HCT116 (cell line): Measurements from ENCODE around the gene NAP1L1. TPM values are rescaled to one million over a fixed set of nuclear protein-coding genes. Genes with fewer than 3 reads are reported as not detected.

Experiments
- ATAC-seq: fragments of 200-7000 bp; cut with Tn5 transposase; 2 replicates; pipeline ENCODE4 v1.9.1; 2020; ENCODE audit warnings: mild to moderate bottlenecking, moderate library complexity
- BruUV-seq: library from RNA; stranded (reverse); fragments of 400-500 nt; replicated peaks from 2 replicates; lab custom pipeline; 2021; lab: Mats Ljungman, UMichigan
- CTCF ChIA-PET: fragments of 300-600 bp; sonication (Branson Sonifier 250); formaldehyde crosslinking; loops from one replicate; lab custom pipeline; 2021; ENCODE audit warnings: antibody characterized with exemption; lab: Charles Lee
- POLR2A ChIA-PET: fragments of 300-600, 350-600 bp; sonication (Branson Sonifier 250); formaldehyde crosslinking; loops from one replicate; lab custom pipeline; 2021; ENCODE audit warnings: antibody characterized with exemption; lab: Charles Lee
- RAD21 ChIA-PET, 2 experiments: fragments of 300-600 bp; sonication (Branson Sonifier 250); formaldehyde crosslinking; loops; one replicate each; lab custom pipeline; 2023; ENCODE audit warnings: low total read pairs in 2 of 2; ENCODE audit not compliant: uncharacterized antibody in 2 of 2, unreplicated experiment in 2 of 2, low non-redundant PET in 1 of 2; lab: Charles Lee
- DNase-seq: peaks from one replicate; pipeline ENCODE4 v3.0.0-alpha.2; 2010; ENCODE audit warnings: low read depth, low spot score
- H2AFZ ChIP-seq: fragments of 200-600 bp; shearing (Covaris generic), sonication (generic); 2 replicates; pipeline ENCODE4 v1.6.1; 2017; ENCODE audit warnings: low read depth, mixed run types, mixed read lengths, antibody characterized with exemption, low read length; ENCODE audit not compliant: poor library complexity, severe bottlenecking
- H3K27ac ChIP-seq: 2 replicates; pipeline ENCODE4 v1.5.1; 2012; ENCODE audit warnings: low read depth, low read length
- H3K27me3 ChIP-seq: fragments of 200-600 bp; sonication (generic); 2 replicates; pipeline ENCODE4 v1.6.1; 2016; ENCODE audit warnings: mixed run types, low read length, mixed read lengths; ENCODE audit not compliant: insufficient read depth
- H3K36me3 ChIP-seq, 2 experiments: fragments of 200-500 bp in 1 of 2; fragments of 200-600 bp in 1 of 2; sonication (Bioruptor generic) in 1 of 2; sonication (generic) in 1 of 2; 2 replicates each; pipeline versions ENCODE4 v1.5.1 to v1.6.1; 2014 to 2016; ENCODE audit warnings: low read length in 2 of 2, inconsistent platforms in 1 of 2, mixed read lengths in 1 of 2, mixed run types in 1 of 2; ENCODE audit not compliant: insufficient read depth in 2 of 2, control insufficient read depth in 1 of 2
- H3K4me1 ChIP-seq, 2 experiments: fragments of 200-600 bp in 1 of 2; sonication (generic) in 1 of 2; 2 replicates each; pipeline versions ENCODE4 v1.5.1 to v1.6.1; 2012 to 2017; ENCODE audit warnings: low read length in 2 of 2, inconsistent platforms in 1 of 2, mild to moderate bottlenecking in 1 of 2, mixed read lengths in 1 of 2, mixed run types in 1 of 2, moderate library complexity in 1 of 2; ENCODE audit not compliant: insufficient read depth in 2 of 2, control insufficient read depth in 1 of 2
- H3K4me2 ChIP-seq: fragments of 200-600 bp; sonication (generic); 2 replicates; pipeline ENCODE4 v1.6.1; 2017; ENCODE audit warnings: mixed run types, low read length, mixed read lengths
- H3K4me3 ChIP-seq, 2 experiments: fragments of 200-600 bp in 1 of 2; sonication (generic) in 1 of 2; replicated peaks in 1 of 2; 2 replicates each; pipeline ENCODE4 v1.5.1; 2011 to 2016; ENCODE audit warnings: low read length in 2 of 2, control low read depth in 1 of 2, low read depth in 1 of 2, mild to moderate bottlenecking in 1 of 2, mixed read lengths in 1 of 2, mixed run types in 1 of 2
- H3K79me2 ChIP-seq: fragments of 200-600 bp; sonication (generic); 2 replicates; pipeline ENCODE4 v1.6.1; 2017; ENCODE audit warnings: mild to moderate bottlenecking, mixed run types, low read length, moderate library complexity, mixed read lengths; ENCODE audit not compliant: insufficient read depth
- H3K9ac ChIP-seq: fragments of 200-600 bp; sonication (generic); 2 replicates; pipeline ENCODE4 v1.6.1; 2016; ENCODE audit warnings: low read length, mixed read lengths
- H3K9me2 ChIP-seq: fragments of 200-600 bp; sonication (generic), shearing (Covaris generic); 2 replicates; pipeline ENCODE4 v1.6.1; 2017; ENCODE audit warnings: mixed run types, mild to moderate bottlenecking, moderate library complexity; ENCODE audit not compliant: insufficient read depth
- H3K9me3 ChIP-seq, 2 experiments: fragments of 200-500 bp in 1 of 2; fragments of 200-600 bp in 1 of 2; sonication (Bioruptor generic) in 1 of 2; sonication (generic) in 1 of 2; 2 replicates each; pipeline ENCODE4 v1.6.1; 2014 to 2017; ENCODE audit warnings: low read length in 2 of 2, mixed read lengths in 2 of 2, inconsistent platforms in 1 of 2, low read depth in 1 of 2, mild to moderate bottlenecking in 1 of 2, mixed run types in 1 of 2, moderate library complexity in 1 of 2; ENCODE audit not compliant: control insufficient read depth in 1 of 2, insufficient read depth in 1 of 2
- H4K20me1 ChIP-seq: fragments of 200-600 bp; sonication (generic), shearing (Covaris generic); 2 replicates; pipeline ENCODE4 v1.6.1; 2017; ENCODE audit warnings: mixed run types, mild to moderate bottlenecking, moderate library complexity; ENCODE audit not compliant: insufficient read depth
- ATF3 ChIP-seq: IDR thresholded peaks from 2 replicates; pipeline ENCODE4 v1.6.1; 2012
- CBX3 ChIP-seq: IDR thresholded peaks from 2 replicates; pipeline ENCODE4 v1.6.1; 2012; ENCODE audit warnings: low read depth
- CEBPB ChIP-seq: IDR thresholded peaks from 2 replicates; pipeline ENCODE4 v1.6.1; 2012; ENCODE audit warnings: low read depth
- EGR1 ChIP-seq: IDR thresholded peaks from 2 replicates; pipeline ENCODE4 v1.6.1; 2012; ENCODE audit warnings: low read depth
- ELF1 ChIP-seq: IDR thresholded peaks from 2 replicates; pipeline ENCODE4 v1.6.1; 2012; ENCODE audit warnings: low read depth, borderline replicate concordance
- EZH2phosphoT487 ChIP-seq: fragments of 200-600 bp; IDR thresholded peaks from 2 replicates; pipeline ENCODE4 v1.6.1; 2018; ENCODE audit warnings: antibody characterized with exemption, borderline replicate concordance
- POLR2A ChIP-seq: IDR thresholded peaks from 2 replicates; pipeline ENCODE4 v1.7.0; 2011; ENCODE audit warnings: borderline replicate concordance; ENCODE audit not compliant: insufficient read depth, insufficient read length; ENCODE audit errors: extremely low read depth
- POLR2AphosphoS5 ChIP-seq: IDR thresholded peaks from 2 replicates; pipeline ENCODE4 v1.6.1; 2011; ENCODE audit warnings: mild to moderate bottlenecking, low read depth, low read length, moderate library complexity
- RAD21 ChIP-seq: IDR thresholded peaks from 2 replicates; pipeline ENCODE4 v1.6.1; 2012; ENCODE audit warnings: low read depth, mild to moderate bottlenecking
- SIN3A ChIP-seq: IDR thresholded peaks from 2 replicates; pipeline ENCODE4 v1.6.1; 2012; ENCODE audit warnings: low read depth
- SRF ChIP-seq: IDR thresholded peaks from 2 replicates; pipeline ENCODE4 v1.6.1; 2012; ENCODE audit warnings: low read depth
- TCF7L2 ChIP-seq: IDR thresholded peaks from 2 replicates; pipeline ENCODE4 v1.7.0; 2011; ENCODE audit warnings: borderline replicate concordance, inconsistent platforms; ENCODE audit not compliant: insufficient read depth, insufficient read length; ENCODE audit errors: extremely low read depth
- YY1 ChIP-seq: IDR thresholded peaks from 2 replicates; pipeline ENCODE4 v1.6.1; 2011; ENCODE audit warnings: low read length, low read depth, moderate library complexity, mild to moderate bottlenecking; ENCODE audit not compliant: insufficient replicate concordance; ENCODE audit errors: extremely low read depth
- ZFX ChIP-seq: fragments of 450-650 bp; IDR thresholded peaks from 2 replicates; pipeline ENCODE4 v1.6.1; 2017
- ZNF274 ChIP-seq: fragments of 200-500 bp; sonication (Bioruptor generic); IDR thresholded peaks from 2 replicates; pipeline ENCODE4 v1.6.1; 2014; ENCODE audit warnings: mild to moderate bottlenecking, low read depth, low read length, inconsistent platforms
- intact Hi-C: fragments of 100-400 bp; cut with micrococcal nuclease; formaldehyde crosslinking; loops from 2 replicates; pipeline ENCODE4 v1.10.0; 2022
- total RNA-seq: library from RNA; stranded (reverse); gene quantifications from one replicate; pipeline ENCODE4 v1.2.1, GENCODE V29; 2021; ENCODE audit not compliant: unreplicated experiment
- TF ChIP-seq, protein P1 (sequence below): IDR thresholded peaks from 2 replicates; pipeline ENCODE4 v1.6.1; 2011; ENCODE audit warnings: mild to moderate bottlenecking, low read length, moderate library complexity; ENCODE audit not compliant: insufficient replicate concordance; ENCODE audit errors: extremely low read depth
- TF ChIP-seq, protein P2 (sequence below), 3 experiments: fragments of 200-600 bp in 1 of 3; sonication (generic) in 1 of 3; IDR thresholded peaks in 2 of 3; conservative IDR thresholded peaks in 1 of 3; 2 replicates each; pipeline ENCODE4 v1.5.1; 2012 to 2017; ENCODE audit warnings: low read depth in 2 of 3, low read length in 2 of 3, antibody characterized with exemption in 1 of 3, borderline replicate concordance in 1 of 3, control low read depth in 1 of 3, mild to moderate bottlenecking in 1 of 3, mixed read lengths in 1 of 3, mixed run types in 1 of 3, moderate library complexity in 1 of 3; ENCODE audit not compliant: insufficient read depth in 1 of 3
- TF ChIP-seq, protein P3 (sequence below): IDR thresholded peaks from 2 replicates; pipeline ENCODE4 v1.6.1; 2012; ENCODE audit warnings: low read depth

Gene NAP1L1
- total RNA-seq, 1 experiment from 2014 or later: 531 TPM

DNA sequence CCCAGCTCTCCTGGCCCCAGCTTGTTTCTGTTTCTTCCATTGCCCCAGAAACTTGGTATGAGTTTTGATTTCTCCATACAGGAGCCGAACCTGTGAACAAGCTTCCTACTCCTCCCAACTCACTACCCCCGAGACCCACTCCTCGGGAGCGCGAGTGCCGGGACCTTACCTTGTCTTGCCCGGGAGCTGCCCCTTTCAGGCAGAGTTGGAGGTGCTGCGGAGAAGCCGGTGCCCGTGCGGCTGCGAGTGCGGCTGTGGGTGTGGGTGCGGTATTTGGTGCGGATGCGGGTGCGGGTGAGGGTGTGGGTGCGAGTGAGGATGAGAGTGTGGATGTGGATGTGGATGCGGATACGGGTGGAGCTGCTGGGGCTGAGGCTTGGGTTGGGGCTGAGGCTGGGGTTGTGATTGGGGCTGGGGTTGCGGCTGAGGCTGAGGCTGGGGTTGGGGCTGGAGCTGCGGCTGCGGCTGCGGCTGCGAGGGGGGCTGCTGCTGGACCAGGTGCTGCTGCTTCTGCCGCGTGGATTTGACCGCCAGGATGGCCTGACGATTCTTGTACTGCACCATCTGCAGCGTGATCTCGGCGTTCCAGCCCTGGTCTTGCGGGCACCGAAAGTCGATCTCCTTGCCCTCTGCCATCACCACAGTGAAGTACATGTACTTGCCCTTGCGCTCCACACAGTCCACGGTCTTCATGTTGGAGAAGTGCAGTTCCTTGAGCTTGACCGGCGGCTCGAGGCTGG is 54.0 kb downstream of the NAP1L1 start:
- Histone ChIP-seq H4K20me1 (no peaks in the 10 kb centered on the region), H3K36me3 (peaks cover 4 to 20% of the 10 kb centered on the region in 2 experiments; a peak in 3 of 4 replicates), H3K27ac (peak overlapping the region; percentile 88), H3K27me3 (no peaks in the 10 kb centered on the region), H3K9me2 (no peaks in the 10 kb centered on the region), H2AFZ (no peak overlapping the region), H3K4me3 (peak overlapping the region; percentile 75), H3K9me3 (no peaks in the 10 kb centered on the region), H3K4me1 (peaks cover 23 to 69% of the 10 kb centered on the region in 2 experiments), H3K9ac (peak overlapping the region; percentile 92), H3K4me2 (peak overlapping the region; percentile 76), H3K79me2 (peaks cover 58% of the 10 kb centered on the region)
- BruUV-seq: TSS peak; percentile 40
- no peak for DNase-seq
- ChIA-PET POLR2A (interaction anchor here (0.9 to 3.1 kb wide), 13 partner anchors 51 to 379 kb away, joined by 3 to 17 read pairs (median 4); no protein-coding TSS in a partner anchor), RAD21 (no interaction called here), CTCF (no interaction called here)
- ATAC-seq: no peak; the same call in 1 of the 2 replicates
- intact Hi-C loops: loop anchor here (10.0 kb wide), 1 partner anchor 424 kb away; no protein-coding TSS in a partner anchor
- TF ChIP-seq CBX3: no peak
- TF ChIP-seq EZH2phosphoT487: no peak
- TF ChIP-seq YY1: no peak
- 0 out of 2 replicates have a peak, but pooled peaks have one; percentile 36 for TF ChIP-seq ATF3
- peak; percentile 84 for TF ChIP-seq POLR2AphosphoS5
- peak; percentile 7 for TF ChIP-seq POLR2A
- 0 out of 2 replicates have a peak, but pooled peaks have one; percentile 23 for TF ChIP-seq SRF
- no peak for TF ChIP-seq TCF7L2
- no peak for TF ChIP-seq ZNF274
- no peak for TF ChIP-seq ZFX
- 0 out of 2 replicates have a peak, but pooled peaks have one; percentile 24 for TF ChIP-seq CEBPB
- TF ChIP-seq, protein P1, sequence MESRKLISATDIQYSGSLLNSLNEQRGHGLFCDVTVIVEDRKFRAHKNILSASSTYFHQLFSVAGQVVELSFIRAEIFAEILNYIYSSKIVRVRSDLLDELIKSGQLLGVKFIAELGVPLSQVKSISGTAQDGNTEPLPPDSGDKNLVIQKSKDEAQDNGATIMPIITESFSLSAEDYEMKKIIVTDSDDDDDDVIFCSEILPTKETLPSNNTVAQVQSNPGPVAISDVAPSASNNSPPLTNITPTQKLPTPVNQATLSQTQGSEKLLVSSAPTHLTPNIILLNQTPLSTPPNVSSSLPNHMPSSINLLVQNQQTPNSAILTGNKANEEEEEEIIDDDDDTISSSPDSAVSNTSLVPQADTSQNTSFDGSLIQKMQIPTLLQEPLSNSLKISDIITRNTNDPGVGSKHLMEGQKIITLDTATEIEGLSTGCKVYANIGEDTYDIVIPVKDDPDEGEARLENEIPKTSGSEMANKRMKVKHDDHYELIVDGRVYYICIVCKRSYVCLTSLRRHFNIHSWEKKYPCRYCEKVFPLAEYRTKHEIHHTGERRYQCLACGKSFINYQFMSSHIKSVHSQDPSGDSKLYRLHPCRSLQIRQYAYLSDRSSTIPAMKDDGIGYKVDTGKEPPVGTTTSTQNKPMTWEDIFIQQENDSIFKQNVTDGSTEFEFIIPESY: no peak
- no peak for TF ChIP-seq ELF1
- peak; percentile 7; the same call in 1 of the 2 replicates for TF ChIP-seq RAD21
- peak; percentile 75 for TF ChIP-seq SIN3A
- TF ChIP-seq, protein P2, sequence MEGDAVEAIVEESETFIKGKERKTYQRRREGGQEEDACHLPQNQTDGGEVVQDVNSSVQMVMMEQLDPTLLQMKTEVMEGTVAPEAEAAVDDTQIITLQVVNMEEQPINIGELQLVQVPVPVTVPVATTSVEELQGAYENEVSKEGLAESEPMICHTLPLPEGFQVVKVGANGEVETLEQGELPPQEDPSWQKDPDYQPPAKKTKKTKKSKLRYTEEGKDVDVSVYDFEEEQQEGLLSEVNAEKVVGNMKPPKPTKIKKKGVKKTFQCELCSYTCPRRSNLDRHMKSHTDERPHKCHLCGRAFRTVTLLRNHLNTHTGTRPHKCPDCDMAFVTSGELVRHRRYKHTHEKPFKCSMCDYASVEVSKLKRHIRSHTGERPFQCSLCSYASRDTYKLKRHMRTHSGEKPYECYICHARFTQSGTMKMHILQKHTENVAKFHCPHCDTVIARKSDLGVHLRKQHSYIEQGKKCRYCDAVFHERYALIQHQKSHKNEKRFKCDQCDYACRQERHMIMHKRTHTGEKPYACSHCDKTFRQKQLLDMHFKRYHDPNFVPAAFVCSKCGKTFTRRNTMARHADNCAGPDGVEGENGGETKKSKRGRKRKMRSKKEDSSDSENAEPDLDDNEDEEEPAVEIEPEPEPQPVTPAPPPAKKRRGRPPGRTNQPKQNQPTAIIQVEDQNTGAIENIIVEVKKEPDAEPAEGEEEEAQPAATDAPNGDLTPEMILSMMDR (IDR thresholded peaks at IDR 0.05 in 2 of 3, conservative IDR thresholded peaks at IDR 0.05 in 1 of 3; ENCODE audit: borderline replicate concordance in 1 of 3, insufficient read depth in 1 of 3, low read depth in 2 of 3, low read length in 2 of 3): no peak
- no peak for TF ChIP-seq EGR1
- TF ChIP-seq, protein P3, sequence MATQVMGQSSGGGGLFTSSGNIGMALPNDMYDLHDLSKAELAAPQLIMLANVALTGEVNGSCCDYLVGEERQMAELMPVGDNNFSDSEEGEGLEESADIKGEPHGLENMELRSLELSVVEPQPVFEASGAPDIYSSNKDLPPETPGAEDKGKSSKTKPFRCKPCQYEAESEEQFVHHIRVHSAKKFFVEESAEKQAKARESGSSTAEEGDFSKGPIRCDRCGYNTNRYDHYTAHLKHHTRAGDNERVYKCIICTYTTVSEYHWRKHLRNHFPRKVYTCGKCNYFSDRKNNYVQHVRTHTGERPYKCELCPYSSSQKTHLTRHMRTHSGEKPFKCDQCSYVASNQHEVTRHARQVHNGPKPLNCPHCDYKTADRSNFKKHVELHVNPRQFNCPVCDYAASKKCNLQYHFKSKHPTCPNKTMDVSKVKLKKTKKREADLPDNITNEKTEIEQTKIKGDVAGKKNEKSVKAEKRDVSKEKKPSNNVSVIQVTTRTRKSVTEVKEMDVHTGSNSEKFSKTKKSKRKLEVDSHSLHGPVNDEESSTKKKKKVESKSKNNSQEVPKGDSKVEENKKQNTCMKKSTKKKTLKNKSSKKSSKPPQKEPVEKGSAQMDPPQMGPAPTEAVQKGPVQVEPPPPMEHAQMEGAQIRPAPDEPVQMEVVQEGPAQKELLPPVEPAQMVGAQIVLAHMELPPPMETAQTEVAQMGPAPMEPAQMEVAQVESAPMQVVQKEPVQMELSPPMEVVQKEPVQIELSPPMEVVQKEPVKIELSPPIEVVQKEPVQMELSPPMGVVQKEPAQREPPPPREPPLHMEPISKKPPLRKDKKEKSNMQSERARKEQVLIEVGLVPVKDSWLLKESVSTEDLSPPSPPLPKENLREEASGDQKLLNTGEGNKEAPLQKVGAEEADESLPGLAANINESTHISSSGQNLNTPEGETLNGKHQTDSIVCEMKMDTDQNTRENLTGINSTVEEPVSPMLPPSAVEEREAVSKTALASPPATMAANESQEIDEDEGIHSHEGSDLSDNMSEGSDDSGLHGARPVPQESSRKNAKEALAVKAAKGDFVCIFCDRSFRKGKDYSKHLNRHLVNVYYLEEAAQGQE: no peak
